ENCODE results near the gene PRXL2B. TPM values are rescaled to one million over a fixed set of nuclear protein-coding genes. Genes with fewer than 3 reads are reported as not detected.

The PRXL2B gene
- total RNA-seq, 1 donor, result 15.5 TPM

GRCh38 chr1:2632561-2633361 lies 46.2 kb downstream of the PRXL2B start, which contains the start of gene MMEL1:
TSS of gene MMEL1 (minus strand) at chr1:2633016. CDS start at chr1:2629484, 3,532 bp downstream.
- TF ChIP-seq, protein P1, sequence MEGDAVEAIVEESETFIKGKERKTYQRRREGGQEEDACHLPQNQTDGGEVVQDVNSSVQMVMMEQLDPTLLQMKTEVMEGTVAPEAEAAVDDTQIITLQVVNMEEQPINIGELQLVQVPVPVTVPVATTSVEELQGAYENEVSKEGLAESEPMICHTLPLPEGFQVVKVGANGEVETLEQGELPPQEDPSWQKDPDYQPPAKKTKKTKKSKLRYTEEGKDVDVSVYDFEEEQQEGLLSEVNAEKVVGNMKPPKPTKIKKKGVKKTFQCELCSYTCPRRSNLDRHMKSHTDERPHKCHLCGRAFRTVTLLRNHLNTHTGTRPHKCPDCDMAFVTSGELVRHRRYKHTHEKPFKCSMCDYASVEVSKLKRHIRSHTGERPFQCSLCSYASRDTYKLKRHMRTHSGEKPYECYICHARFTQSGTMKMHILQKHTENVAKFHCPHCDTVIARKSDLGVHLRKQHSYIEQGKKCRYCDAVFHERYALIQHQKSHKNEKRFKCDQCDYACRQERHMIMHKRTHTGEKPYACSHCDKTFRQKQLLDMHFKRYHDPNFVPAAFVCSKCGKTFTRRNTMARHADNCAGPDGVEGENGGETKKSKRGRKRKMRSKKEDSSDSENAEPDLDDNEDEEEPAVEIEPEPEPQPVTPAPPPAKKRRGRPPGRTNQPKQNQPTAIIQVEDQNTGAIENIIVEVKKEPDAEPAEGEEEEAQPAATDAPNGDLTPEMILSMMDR (IDR thresholded peaks at IDR 0.05; ENCODE audit: insufficient read depth, low read length), result no peak
- H3K4me3 ChIP-seq (ENCODE audit: low read depth, low read length), result no peak within 1 kb of the TSS
- no peak for DNase-seq (ENCODE audit: low read depth)

GRCh38 chr1:2633366-2633935 lies 46.9 kb downstream of the PRXL2B start:
- DNase-seq (ENCODE audit: low read depth), result no peak
- no peak overlapping the region for H3K4me3 ChIP-seq (ENCODE audit: low read depth, low read length)
- TF ChIP-seq, protein P1 (IDR thresholded peaks at IDR 0.05; ENCODE audit: insufficient read depth, low read length), result no peak

DNA sequence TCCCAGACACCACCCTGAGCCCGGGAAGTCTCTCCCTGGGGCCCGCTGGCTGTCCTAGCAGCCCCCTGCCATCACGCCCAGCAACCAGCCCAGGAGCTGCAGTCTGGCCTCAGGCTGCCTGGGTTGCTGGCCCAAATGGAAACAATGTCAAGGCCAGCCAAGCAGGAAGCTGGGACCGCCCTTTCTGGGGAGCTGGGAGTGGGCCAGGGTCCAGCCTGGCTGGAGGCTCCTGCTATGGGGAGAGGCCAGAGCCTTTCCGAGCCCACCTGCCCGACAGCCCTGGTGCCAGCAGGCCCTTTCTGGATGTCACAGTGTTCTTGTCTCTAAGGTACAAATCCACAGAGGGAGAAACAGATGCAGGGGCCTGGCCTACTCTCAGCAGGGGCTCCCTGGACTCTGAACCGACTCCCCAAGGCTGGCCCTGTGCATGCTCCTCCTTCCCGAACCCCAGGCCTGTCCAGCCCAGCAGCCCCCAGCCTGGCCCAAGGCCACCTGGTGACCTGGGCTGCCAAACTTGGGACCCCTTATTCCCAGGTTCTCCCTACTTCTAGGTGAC lies 47.4 kb downstream of the PRXL2B start:
- TF ChIP-seq, protein P1 (IDR thresholded peaks at IDR 0.05; ENCODE audit: insufficient read depth, low read length), result no peak
- DNase-seq (ENCODE audit: low read depth), result no peak
- no peak overlapping the region for H3K4me3 ChIP-seq (ENCODE audit: low read depth, low read length)

- no peak overlapping the region for H3K4me3 ChIP-seq (ENCODE audit: low read depth, low read length)
- no peak for DNase-seq (ENCODE audit: low read depth)
- TF ChIP-seq, protein P1 (IDR thresholded peaks at IDR 0.05; ENCODE audit: insufficient read depth, low read length), result no peak
Observed at GRCh38 chr1:2635361-2636010, 48.9 kb downstream of the PRXL2B start.

DNA sequence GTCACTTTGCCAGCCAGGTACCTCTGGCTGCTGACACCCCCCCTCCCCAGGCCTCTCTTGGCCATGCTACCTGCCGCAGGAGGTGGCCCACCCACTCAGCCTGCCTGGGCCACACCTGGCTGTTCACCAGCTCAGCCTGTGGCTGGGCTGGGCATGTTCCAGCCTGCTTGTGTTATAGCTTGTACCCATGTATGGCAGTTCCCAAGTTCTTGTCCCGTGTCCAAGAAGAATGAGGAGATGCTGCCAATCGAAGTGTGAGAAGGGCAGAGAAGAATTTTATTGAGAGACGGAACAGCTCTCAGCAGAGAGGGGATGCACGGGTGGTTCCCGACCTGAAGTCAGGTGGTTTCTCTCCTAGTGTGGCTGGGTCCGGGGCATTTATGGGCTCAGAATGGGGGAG lies 50.2 kb downstream of the PRXL2B start:
- DNase-seq (ENCODE audit: low read depth), result no peak
- no peak overlapping the region for H3K4me3 ChIP-seq (ENCODE audit: low read depth, low read length)
- TF ChIP-seq, protein P1 (IDR thresholded peaks at IDR 0.05; ENCODE audit: insufficient read depth, low read length), result no peak

DNA sequence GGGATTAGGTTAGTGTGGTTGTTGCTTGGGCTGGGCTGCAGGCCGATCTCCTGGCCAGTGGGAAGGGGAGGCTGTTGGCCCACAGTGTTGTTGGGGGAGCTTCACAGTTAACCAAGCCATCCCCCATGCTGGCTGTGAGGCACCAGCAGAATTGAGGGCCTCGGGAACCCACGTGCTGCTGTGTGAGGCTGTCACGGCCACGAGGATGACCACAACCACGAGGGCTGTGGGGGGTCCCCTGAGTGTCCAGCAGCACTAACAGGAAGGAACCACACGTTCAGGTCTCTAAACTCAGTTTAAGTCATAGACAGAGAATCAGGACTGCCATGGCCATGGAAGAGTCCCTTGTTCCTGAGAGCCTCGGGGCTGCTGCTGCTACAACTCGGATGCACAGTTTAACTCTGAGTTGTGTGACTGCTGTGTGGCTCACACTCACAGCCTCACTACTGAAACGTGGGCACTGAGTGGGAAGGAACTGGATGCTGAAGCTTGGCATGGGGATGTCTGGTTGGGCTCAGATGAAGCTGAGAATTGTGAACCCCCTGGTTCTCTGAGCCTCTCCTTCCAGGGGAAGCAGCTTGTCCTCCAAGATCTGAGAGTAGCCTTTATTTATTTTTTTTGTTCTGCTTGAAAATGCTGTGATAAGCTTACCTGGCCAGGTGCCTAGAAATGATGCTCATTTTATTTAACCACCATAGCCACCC lies 51.0 kb downstream of the PRXL2B start:
- DNase-seq (ENCODE audit: low read depth), result no peak
- no peak overlapping the region for H3K4me3 ChIP-seq (ENCODE audit: low read depth, low read length)
- TF ChIP-seq, protein P1 (IDR thresholded peaks at IDR 0.05; ENCODE audit: insufficient read depth, low read length), result no peak
